OCI-LY7 (cell line): ENCODE measurements around the gene NUP50. TPM values are rescaled to one million over a fixed set of nuclear protein-coding genes. Genes with fewer than 3 reads are reported as not detected.

Experiments used
- BruUV-seq: library from RNA; stranded (reverse); fragments of 400-500 nt; replicated peaks from 2 replicates; lab custom pipeline; 2021; lab: Mats Ljungman, UMichigan
- CTCF ChIA-PET: fragments of 300-600 bp; sonication (Branson Sonifier 250); formaldehyde crosslinking; loops from one replicate; lab custom pipeline; 2022; ENCODE audit warnings: antibody characterized with exemption; ENCODE audit not compliant: unreplicated experiment; lab: Charles Lee
- POLR2A ChIA-PET: fragments of 300-600 bp; sonication (Branson Sonifier 250); formaldehyde crosslinking; loops from one replicate; lab custom pipeline; 2022; ENCODE audit warnings: antibody characterized with exemption; lab: Charles Lee
- DNase-seq: peaks from one replicate; pipeline ENCODE4 v3.0.0-alpha.2; 2015; ENCODE audit warnings: low spot score
- H2AFZ ChIP-seq: fragments of 200-600 bp; sonication (generic), shearing (Covaris generic); 2 replicates; pipeline ENCODE4 v1.6.1; 2014; ENCODE audit warnings: mild to moderate bottlenecking, antibody characterized with exemption, low read length, moderate library complexity
- H3K27ac ChIP-seq: fragments of 200-600 bp; sonication (generic); 2 replicates; pipeline ENCODE4 v1.5.1; 2014; ENCODE audit warnings: mixed run types, low read depth, mild to moderate bottlenecking, moderate library complexity, low read length, inconsistent platforms; ENCODE audit not compliant: poor library complexity, severe bottlenecking
- H3K36me3 ChIP-seq: fragments of 200-600 bp; sonication (generic); 2 replicates; pipeline ENCODE4 v1.6.1; 2014; ENCODE audit warnings: mild to moderate bottlenecking, antibody characterized with exemption, low read length, moderate library complexity, mixed read lengths; ENCODE audit not compliant: insufficient read depth
- H3K4me1 ChIP-seq: fragments of 200-600 bp; sonication (generic); 2 replicates; pipeline ENCODE4 v1.5.1; 2014; ENCODE audit warnings: mild to moderate bottlenecking, low read length; ENCODE audit not compliant: insufficient read depth, poor library complexity, severe bottlenecking
- H3K4me2 ChIP-seq: fragments of 200-600 bp; sonication (generic); 2 replicates; pipeline ENCODE4 v1.6.1; 2014; ENCODE audit warnings: mild to moderate bottlenecking, low read length
- H3K4me3 ChIP-seq: fragments of 200-600 bp; sonication (generic); 2 replicates; pipeline ENCODE4 v1.5.1; 2014; ENCODE audit warnings: mild to moderate bottlenecking, low read depth, low read length; ENCODE audit not compliant: poor library complexity, severe bottlenecking
- H3K79me2 ChIP-seq: fragments of 200-600 bp; sonication (generic); 2 replicates; pipeline ENCODE4 v1.6.1; 2016; ENCODE audit warnings: low read depth, mild to moderate bottlenecking, low read length, moderate library complexity, mixed read lengths; ENCODE audit not compliant: insufficient read depth
- H3K9me2 ChIP-seq: fragments of 200-600 bp; sonication (generic); 2 replicates; pipeline ENCODE4 v1.6.1; 2016; ENCODE audit warnings: mild to moderate bottlenecking, low read length, mixed read lengths; ENCODE audit not compliant: insufficient read depth
- H3K9me3 ChIP-seq: fragments of 200-600 bp; sonication (generic); 2 replicates; pipeline ENCODE4 v1.6.1; 2014; ENCODE audit warnings: mild to moderate bottlenecking, mixed run types, low read length, mixed read lengths
- H4K20me1 ChIP-seq: fragments of 200-600 bp; sonication (generic); 2 replicates; pipeline ENCODE4 v1.6.1; 2014; ENCODE audit warnings: mild to moderate bottlenecking, antibody characterized with exemption, low read length, moderate library complexity, mixed read lengths; ENCODE audit not compliant: insufficient read depth
- CTCF ChIP-seq: fragments of 200-600 bp; sonication (generic); conservative IDR thresholded peaks from 2 replicates; pipeline ENCODE4 v1.5.1; 2014; ENCODE audit warnings: mild to moderate bottlenecking, antibody characterized with exemption, low read length, moderate library complexity, mixed read lengths
- EZH2phosphoT487 ChIP-seq: fragments of 200-600 bp; sonication (generic); IDR thresholded peaks from 2 replicates; pipeline ENCODE4 v1.6.1; 2018; ENCODE audit warnings: low read depth, borderline replicate concordance, mild to moderate bottlenecking, mixed run types, antibody characterized with exemption, low read length, moderate library complexity, mixed read lengths
- intact Hi-C: fragments of 100-400 bp; cut with micrococcal nuclease; formaldehyde crosslinking; loops from one replicate; pipeline ENCODE4 v1.10.0; 2022; ENCODE audit not compliant: unreplicated experiment
- total RNA-seq, 2 experiments: library from RNA; depleted of rRNA in 1 of 2; stranded (reverse); fragments of >200 nt in 1 of 2; shearing (Covaris generic) in 1 of 2; gene quantifications; 2 replicates each; pipeline ENCODE4 v1.2.3, GENCODE V29; 2014 to 2022

The NUP50 gene
- total RNA-seq, 2 experiments from 2014 or later, result 107 to 132 TPM

- intact Hi-C loops, result no loop called here
Observed at GRCh38 chr22:45151503-45151902, 12.2 kb upstream of the NUP50 start.

GRCh38 chr22:45154383-45154782 is 9.3 kb upstream of the NUP50 start:
- Histone ChIP-seq H3K36me3 (peaks cover 71% of the 10 kb centered on the region), H3K27ac (no peak overlapping the region), H3K9me3 (no peaks in the 10 kb centered on the region), H3K4me1 (no peaks in the 10 kb centered on the region), H3K9me2 (no peaks in the 10 kb centered on the region), H3K4me3 (no peak overlapping the region), H2AFZ (no peak overlapping the region), H3K79me2 (peaks cover under 1% of the 10 kb centered on the region; the same call in 1 of the 2 replicates), H3K4me2 (no peak overlapping the region), H4K20me1 (no peaks in the 10 kb centered on the region)
- POLR2A ChIA-PET, result no interaction called here
- BruUV-seq, result no TSS peak
- no peak for DNase-seq
- CTCF ChIA-PET, result no interaction called here
- no peak for TF ChIP-seq EZH2phosphoT487
- no peak for TF ChIP-seq CTCF
- intact Hi-C loops, result no loop called here

More at GRCh38 chr22:45151503-45151902, 12.2 kb upstream of the NUP50 start:
- H3K36me3 ChIP-seq, result peaks cover 66% of the 10 kb centered on the region
- H3K9me3 ChIP-seq, result no peaks in the 10 kb centered on the region
- BruUV-seq, result no TSS peak
- no peak for TF ChIP-seq CTCF
- TF ChIP-seq EZH2phosphoT487, result no peak
- peaks cover 3% of the 10 kb centered on the region; the same call in 1 of the 2 replicates for H4K20me1 ChIP-seq
- no peak overlapping the region for H3K4me3 ChIP-seq
- ChIA-PET CTCF (no interaction called here), POLR2A (interaction anchor here (0.7 kb wide), 1 partner anchor 550 kb away, joined by 3 read pairs; no protein-coding TSS in a partner anchor)
- H3K79me2 ChIP-seq, result no peaks in the 10 kb centered on the region
- H2AFZ ChIP-seq, result no peak overlapping the region
- DNase-seq, result no peak
- H3K4me1 ChIP-seq, result no peaks in the 10 kb centered on the region
- H3K9me2 ChIP-seq, result no peaks in the 10 kb centered on the region
- no peak overlapping the region for H3K27ac ChIP-seq
- no peak overlapping the region for H3K4me2 ChIP-seq

GRCh38 chr22:45155050-45155840 is 8.5 kb upstream of the NUP50 start:
- no peak overlapping the region for H3K4me2 ChIP-seq
- TF ChIP-seq EZH2phosphoT487 (no peak), CTCF (no peak)
- H3K36me3 ChIP-seq, result peaks cover 69% of the 10 kb centered on the region
- no TSS peak for BruUV-seq
- H3K4me3 ChIP-seq, result no peak overlapping the region
- intact Hi-C loops, result no loop called here
- H3K9me2 ChIP-seq, result no peaks in the 10 kb centered on the region
- peaks cover 9% of the 10 kb centered on the region; the same call in 1 of the 2 replicates for H3K79me2 ChIP-seq
- no peak for DNase-seq
- H3K4me1 ChIP-seq, result peaks cover 4% of the 10 kb centered on the region
- CTCF ChIA-PET, result no interaction called here
- H3K9me3 ChIP-seq, result no peaks in the 10 kb centered on the region
- H2AFZ ChIP-seq, result no peak overlapping the region
- H3K27ac ChIP-seq, result no peak overlapping the region
- POLR2A ChIA-PET, result no interaction called here
- peaks cover 8% of the 10 kb centered on the region; the same call in 1 of the 2 replicates for H4K20me1 ChIP-seq
